Measurements from ENCODE around the gene YBX3.

GRCh38 chr12:10715491-10715890, 7.6 kb downstream of the YBX3 start:
- TF ChIP-seq POLR2A (IDR thresholded peaks at IDR 0.05) (no peak), POLR2AphosphoS5 (IDR thresholded peaks at IDR 0.05) (no peak)

Data from gastroesophageal sphincter (tissue), 2 donors.